ENCODE data around the gene RPGRIP1L.

DNA sequence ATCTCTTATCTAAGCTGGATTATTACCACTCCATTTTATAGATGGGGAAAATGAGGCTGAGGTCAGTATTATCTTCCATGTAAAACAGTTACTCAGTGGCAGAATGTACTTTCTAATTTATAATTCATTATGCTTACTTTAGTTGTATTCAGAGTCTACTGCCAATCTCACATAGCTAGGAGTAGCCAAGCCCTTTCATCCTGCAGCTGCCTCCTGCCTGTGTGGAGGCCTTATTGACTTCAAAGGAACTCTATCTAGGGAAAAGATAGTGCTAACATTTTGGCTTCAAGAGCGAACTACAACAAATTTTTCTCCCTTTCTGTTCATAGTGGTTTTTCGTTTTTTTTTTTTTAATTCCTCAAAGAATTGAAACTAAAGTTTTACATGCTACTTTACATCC lies 12.9 kb downstream of the RPGRIP1L start:
- TF ChIP-seq CTCF (conservative IDR thresholded peaks at IDR 0.05; ENCODE audit: low read depth, low read length) (no peak), EZH2 (IDR thresholded peaks at IDR 0.05; ENCODE audit: low read length, unreplicated experiment) (no peak), EZH2phosphoT487 (IDR thresholded peaks at IDR 0.05; ENCODE audit: borderline replicate concordance, low read length) (no peak)

Data from PC-3 (cell line).